DND-41 (cell line): ENCODE measurements around the gene PSTPIP2.

Source experiments
- EZH2 ChIP-seq: IDR thresholded peaks from 3 replicates; pipeline ENCODE4 v1.6.1; 2012; ENCODE audit warnings: borderline replicate concordance, low read depth, mild to moderate bottlenecking, moderate library complexity, low read length, inconsistent platforms; ENCODE audit not compliant: severe bottlenecking
- TF ChIP-seq, protein P1 (sequence below): IDR thresholded peaks from 2 replicates; pipeline ENCODE4 v1.5.1; 2012; ENCODE audit warnings: borderline replicate concordance, low read length, moderate library complexity, mild to moderate bottlenecking; ENCODE audit not compliant: poor library complexity, severe bottlenecking; ENCODE audit errors: extremely low read depth

GRCh38 chr18:46055838-46056230, 16.2 kb downstream of the PSTPIP2 start:
- TF ChIP-seq EZH2: no peak
- TF ChIP-seq, protein P1, sequence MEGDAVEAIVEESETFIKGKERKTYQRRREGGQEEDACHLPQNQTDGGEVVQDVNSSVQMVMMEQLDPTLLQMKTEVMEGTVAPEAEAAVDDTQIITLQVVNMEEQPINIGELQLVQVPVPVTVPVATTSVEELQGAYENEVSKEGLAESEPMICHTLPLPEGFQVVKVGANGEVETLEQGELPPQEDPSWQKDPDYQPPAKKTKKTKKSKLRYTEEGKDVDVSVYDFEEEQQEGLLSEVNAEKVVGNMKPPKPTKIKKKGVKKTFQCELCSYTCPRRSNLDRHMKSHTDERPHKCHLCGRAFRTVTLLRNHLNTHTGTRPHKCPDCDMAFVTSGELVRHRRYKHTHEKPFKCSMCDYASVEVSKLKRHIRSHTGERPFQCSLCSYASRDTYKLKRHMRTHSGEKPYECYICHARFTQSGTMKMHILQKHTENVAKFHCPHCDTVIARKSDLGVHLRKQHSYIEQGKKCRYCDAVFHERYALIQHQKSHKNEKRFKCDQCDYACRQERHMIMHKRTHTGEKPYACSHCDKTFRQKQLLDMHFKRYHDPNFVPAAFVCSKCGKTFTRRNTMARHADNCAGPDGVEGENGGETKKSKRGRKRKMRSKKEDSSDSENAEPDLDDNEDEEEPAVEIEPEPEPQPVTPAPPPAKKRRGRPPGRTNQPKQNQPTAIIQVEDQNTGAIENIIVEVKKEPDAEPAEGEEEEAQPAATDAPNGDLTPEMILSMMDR: no peak
